ENCODE results near the gene A1CF. TPM values are rescaled to one million over a fixed set of nuclear protein-coding genes. Genes with fewer than 3 reads are reported as not detected.
"Not testable (repeated sequence)": the region's sequence is repeated elsewhere in the genome, so short reads cannot be mapped to it uniquely, and the experiment has no call there.

The A1CF gene
- total and polyA plus RNA-seq, 2 experiments from 2014 or later, result 0.05 TPM; not detected in 1

DNA sequence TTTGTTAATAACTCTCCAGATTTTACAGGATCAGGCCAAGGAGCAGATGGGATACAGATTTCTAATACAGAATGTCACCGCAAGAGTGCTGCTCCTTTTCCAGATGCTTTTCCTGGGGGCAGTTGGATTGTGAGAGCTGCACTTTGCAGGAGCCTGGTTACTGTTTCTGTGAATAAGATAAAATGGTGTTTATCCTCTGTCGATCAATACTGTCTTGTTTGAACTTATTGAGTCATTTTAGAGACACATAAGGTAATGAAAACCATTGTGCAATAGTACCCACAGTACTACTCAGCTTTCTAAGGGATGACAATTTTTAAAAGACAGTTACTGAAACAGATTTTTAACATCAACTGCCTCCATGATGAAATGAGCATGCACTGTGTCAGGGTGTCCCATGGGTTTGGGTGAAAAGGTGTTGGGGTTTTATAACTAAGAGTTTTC, 2.9 kb downstream of the A1CF start (continued):
- TF ChIP-seq ZNF462 (CRISPR knock-in tag; IDR thresholded peaks at IDR 0.05) (no peak), STAT1 (IDR thresholded peaks at IDR 0.05; ENCODE audit: unreplicated experiment) (no peak), REST (IDR thresholded peaks at IDR 0.05; ENCODE audit: unreplicated experiment) (no peak)

DNA sequence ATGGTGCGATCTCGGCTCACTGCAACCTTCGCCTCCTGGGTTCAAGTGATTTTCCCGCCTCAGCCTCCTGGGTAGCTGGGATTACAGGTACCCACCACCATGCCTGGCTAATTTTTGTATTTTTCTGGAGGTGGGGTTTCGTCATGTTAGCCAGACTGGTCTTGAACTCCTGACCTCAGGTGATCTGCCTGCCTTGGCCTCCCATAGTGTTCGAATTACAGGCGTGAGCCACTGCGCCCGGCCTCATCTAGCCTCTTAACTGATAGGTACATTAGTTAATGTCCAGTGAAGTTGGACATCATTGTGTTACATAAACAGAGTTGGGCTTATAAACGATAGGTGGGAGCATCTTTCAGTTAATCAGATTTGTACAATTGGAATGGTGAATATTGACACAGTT, 4.4 kb downstream of the A1CF start:
- H3K9me3 Mint-ChIP-seq; H2AFZ ChIP-seq; H3K9me2 ChIP-seq (ENCODE audit: insufficient read depth); H3K36me3 Mint-ChIP-seq (ENCODE audit: low read depth); H4K20me1 ChIP-seq (replicated peaks; ENCODE audit: insufficient read depth); ATAC-seq; H3K79me2 ChIP-seq (replicated peaks; ENCODE audit: insufficient read depth); H3K27me3 Mint-ChIP-seq (ENCODE audit: insufficient read depth, low read depth, poor library complexity); H3K27me3 ChIP-seq (ENCODE audit: insufficient read depth); H3K27ac Mint-ChIP-seq; H3K4me1 ChIP-seq (ENCODE audit: insufficient read depth); H3K4me2 ChIP-seq; H3K4me1 Mint-ChIP-seq; H3K4me3 Mint-ChIP-seq; H3F3A ChIP-seq (replicated peaks; ENCODE audit: low read depth); H3K36me3 ChIP-seq (ENCODE audit: insufficient read depth); DNase-seq (ENCODE audit: low spot score); H3K4me3 ChIP-seq; H3K27ac ChIP-seq (ENCODE audit: low read depth): not testable (repeated sequence)
